ENCODE results near the gene RHBDF1.

Gene RHBDF1

DNA sequence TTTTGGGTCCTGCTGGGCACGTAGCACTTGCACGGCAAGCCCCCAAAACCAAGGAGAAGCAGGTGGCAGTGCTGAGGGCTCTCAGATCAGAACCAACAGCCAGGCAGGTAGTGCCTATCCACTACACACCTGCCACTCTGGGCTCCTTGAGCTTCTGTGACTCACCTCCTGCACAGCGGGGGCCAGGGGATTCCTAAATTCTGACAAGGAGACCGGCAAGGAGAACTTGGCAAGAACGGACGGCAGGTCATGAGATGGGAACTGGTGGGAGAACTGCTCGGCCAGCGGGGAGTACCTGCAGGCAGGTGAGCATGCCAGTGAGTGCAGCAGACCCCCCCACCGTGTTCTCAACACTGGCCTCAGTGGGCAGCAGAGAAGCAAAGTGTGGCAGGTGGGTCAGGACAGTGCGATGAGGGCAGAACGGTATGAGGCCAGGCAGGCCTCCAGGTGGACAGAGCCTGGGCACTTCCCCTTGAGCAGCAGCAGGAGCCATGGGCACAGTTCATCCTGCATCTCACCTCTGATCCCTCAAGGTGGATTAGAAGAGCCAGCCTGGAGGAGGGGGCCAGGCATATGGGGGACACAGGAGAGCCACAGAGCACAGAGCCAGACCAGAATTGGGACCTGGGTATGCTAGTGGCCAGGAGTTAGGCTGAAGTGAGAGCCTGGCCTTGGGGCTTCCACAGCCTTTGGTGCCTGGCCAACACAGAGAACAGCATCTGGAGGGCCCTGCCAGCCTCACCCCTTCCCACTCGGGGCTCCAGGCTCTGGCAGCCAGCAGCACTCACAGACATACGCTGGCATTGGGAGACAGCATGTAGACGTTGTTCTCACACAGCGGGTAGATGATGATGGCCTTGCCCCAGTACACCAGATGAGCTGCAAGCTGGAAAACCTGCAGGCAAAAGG lies 20.3 kb upstream of the RHBDF1 start:
- no peak for DNase-seq

GRCh38 chr16:91484-91883 lies 19.1 kb upstream of the RHBDF1 start:
- DNase-seq: no peak

DNA sequence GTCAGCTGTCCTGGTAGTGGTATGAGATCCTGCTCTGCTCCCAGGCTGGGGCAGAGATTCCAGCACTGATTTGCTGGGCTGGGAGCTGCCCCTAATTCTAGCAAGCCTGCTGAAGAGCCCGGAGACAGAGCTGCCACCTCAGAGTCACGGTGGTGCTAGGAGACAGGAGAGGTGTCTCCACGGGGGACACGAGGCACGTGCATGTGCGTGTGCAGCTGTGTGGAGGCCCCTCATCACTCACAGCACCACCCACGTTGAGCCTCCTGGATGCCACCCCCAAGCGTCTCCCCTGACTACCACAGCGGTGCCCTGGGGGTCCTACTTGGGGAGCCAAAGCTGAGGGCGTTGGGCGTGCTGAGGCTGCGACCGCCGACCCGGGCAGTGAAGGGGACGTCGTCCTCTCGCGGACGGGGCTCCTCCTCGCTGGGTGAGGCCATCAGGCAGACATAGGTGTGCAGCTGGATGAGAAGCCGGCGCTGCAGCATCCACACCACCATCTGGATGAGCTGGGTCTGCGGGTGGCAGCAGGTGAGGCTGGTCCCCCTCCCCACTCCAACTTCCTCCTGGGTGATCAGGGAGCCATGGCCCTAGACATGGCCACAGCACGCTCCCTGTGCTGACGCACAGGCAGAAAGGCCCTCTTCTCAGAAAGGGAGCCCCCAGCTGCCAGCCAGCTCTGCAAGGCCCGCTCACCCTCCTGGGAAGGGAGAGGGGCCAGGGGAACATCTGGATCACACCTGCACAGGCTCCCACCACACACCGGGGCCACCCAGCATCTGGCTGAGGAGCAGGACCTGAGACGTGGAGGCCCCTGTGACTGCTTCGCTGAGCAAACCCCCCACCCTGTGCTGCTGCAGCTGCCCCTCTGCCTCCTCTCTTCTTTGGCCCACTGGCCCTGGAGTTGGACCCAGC lies 17.2 kb upstream of the RHBDF1 start:
- DNase-seq: no peak

- DNase-seq: no peak
Measured at GRCh38 chr16:88613-89012, 16.2 kb upstream of the RHBDF1 start.

DNA sequence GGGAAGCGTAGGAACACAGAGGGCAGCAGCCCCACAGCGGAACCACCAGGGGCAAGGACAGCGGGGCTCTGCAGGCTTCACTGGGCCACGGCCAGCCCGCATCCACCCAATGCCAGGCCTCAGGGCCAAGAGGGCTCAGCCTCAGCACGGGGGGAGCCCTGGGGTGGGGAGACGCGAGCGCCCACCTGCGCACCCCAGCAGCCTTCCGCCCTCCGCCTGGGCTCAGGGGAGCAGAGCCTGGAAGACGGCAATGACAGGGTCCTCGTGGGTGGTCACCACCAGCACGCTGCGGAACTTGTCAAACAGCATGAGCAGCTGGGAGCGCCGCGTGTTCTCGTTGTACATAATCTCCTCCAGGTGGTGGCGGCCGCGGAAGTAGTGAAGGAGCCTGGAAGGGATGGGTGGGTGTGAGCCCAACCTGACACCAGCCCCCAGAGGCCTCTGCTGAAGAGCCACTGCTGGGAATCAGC lies 14.1 kb upstream of the RHBDF1 start:
- DNase-seq: no peak

DNA sequence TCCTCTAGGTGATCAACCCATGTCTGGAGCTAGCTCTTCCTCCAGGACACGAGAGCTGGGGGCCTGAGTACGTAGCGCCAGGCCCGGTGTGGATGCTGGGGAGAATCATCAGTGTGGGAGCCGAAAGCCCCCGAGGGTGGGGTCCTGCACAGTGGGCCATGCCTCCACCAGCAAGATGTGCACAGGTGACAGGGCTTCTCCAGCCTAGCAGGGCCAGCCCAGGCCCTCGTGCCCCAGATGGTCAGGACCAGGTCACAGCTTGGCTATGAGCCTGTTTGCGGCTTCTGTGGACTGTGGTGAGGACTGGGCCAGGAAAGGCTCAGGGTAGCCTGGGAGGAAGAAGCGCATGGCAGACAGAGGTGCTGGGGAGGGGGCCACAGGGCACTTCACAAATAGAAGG lies 13.4 kb upstream of the RHBDF1 start:
- DNase-seq: no peak

- no peak for DNase-seq
Measured at GRCh38 chr16:85407-85782, 13.0 kb upstream of the RHBDF1 start.

GRCh38 chr16:84718-85406 lies 12.4 kb upstream of the RHBDF1 start:
- DNase-seq: no peak

DNA sequence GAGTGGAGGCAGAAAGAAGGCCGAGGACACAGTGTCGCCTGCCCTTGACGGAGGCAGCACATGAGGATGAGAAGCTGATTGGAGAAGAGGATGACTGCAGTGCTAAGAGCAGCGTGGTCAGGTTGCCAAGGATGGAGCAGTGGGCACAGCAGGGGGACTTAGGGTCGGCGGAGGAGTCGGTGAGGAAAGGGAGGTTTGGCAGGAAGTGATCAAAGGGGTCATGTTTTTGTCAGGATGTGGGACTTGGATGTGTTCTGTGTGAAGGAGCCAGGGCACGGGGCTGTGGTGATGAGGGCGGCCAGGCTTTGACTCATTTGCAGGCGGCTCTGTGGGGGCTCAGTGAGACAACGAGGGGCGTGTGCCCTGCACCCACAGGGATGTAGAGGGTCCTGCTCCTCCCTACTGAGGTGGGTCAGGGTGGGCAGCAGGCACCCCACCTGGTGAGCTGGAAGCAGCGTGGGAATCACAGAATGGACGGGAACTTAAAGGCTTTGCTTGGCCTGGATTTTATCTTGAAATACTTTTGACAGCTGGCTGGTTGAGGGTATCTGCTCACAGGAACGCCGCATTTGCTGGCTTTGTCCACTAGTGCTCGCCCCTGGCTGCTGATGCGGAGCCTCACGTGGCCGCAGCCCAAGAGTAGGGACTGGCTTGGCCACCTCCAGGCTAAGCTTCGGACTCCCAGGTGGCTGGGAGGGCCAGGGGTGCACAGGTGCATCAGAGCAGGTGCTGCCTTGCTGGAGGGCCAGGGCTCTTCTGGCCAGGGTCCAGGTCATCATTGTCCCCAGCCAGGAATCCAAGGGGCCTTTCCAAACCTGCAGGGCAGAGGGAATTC lies 11.6 kb upstream of the RHBDF1 start:
- DNase-seq: no peak

DNA sequence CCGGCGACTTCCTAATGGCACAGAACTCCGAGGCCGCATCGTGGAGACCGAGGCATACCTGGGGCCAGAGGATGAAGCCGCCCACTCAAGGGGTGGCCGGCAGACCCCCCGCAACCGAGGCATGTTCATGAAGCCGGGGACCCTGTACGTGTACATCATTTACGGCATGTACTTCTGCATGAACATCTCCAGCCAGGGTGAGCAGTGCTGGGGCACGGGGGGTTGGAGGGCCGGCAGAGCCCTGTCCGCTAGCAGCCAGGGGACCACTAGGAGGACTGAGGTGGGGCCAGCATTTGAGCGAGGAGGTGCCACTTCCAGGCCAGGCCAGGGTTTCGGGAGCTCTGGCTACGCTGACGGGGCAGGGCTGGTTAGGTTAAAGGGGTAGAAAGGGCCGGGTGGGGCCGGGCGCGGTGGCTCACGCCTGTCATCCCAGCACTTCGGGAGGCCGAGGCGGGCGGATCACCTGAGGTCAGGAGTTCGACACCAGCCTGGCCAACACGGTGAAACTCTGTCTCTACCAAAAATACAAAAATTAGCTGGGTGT lies 10.7 kb upstream of the RHBDF1 start:
- DNase-seq: no peak

GRCh38 chr16:79151-80054 lies 7.0 kb upstream of the RHBDF1 start:
- DNase-seq: no peak

GRCh38 chr16:78444-79150 lies 6.2 kb upstream of the RHBDF1 start:
- DNase-seq: no peak

- DNase-seq: peak; percentile 50
Measured at GRCh38 chr16:77807-78443, 5.5 kb upstream of the RHBDF1 start, which contains the start of gene MPG. MPG (plus strand) TSS chr16:78225; CDS start chr16:78310, 85 bp downstream.

GRCh38 chr16:77273-77806 lies 4.9 kb upstream of the RHBDF1 start:
- no peak for DNase-seq

DNA sequence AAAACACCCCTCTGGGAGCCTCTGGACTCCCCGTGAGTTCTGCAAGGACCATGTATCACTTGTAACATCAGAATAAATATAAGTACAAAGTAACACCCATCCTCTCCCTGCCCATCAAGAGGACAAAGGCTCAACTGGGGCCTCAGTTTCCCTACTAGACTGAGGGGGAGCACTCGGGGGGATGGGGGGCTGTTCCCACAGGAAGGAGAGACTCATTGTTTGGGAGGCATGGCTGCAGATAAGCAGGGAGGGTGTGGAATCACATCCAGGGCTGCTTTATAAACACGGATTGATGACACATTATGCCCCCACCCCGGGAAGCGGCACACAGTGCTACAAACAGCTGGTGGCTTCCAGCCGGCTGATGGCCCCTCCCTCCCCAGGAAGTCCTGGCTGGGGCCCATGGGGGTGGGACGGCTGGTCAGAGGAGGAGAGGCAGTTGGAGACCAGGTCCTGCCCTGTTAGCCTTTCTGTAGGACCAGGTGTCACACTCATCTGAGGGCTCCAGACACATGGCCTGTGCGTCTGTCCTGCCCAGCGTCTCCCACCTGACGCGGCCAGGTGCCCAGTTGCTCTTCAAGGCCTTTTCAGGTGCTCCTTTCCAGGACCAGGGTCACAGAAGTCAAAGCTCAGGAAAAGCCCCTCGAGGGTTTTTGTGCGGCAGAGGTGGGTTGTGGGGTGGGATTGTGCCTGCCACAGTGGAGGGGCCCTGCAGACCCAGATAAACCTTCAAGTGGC lies 4.3 kb upstream of the RHBDF1 start:
- DNase-seq: no peak

DNA sequence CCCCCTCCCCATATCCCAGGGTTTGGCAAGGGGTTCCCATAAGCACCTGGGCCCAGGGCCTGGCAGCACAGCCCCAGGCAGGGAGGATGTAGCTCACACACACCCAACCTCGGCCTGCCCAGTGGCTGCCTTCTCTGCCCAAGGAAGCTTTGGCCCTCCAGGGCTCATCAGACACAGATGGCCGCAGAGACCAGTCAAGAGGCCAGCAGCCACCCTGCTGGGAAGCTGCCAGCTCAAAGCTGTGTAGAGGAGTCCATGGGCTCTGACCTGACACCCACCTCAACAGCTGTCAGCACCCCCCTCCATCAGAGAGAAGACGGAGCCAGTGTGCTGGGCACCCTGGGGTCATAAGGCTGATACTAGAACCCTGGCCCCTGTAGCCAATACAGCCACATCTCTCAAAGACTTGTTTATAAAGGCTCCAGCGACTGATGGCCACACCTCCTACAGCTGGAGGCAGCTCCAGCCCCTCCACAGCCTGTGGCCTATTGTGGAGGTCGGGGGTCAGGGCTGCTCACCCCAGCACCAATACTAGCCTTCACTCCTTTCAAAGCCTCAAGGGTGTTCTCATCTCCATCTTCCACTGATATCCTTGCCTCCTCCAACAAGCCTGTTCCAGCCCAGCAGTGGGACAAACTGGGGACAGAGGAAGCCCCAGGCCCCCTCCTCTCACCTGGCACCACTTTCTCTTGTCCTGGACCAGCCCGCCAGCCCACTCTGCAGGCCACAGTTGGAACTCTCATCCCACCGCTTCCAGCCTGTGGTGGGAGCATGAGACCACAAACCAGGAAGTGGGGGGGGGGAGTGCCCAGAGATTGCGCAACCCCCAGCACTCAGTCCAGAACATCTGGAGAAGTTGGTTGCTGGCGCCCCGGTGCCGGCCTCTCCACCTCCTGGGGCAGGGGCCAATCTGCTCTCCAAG lies 3.4 kb upstream of the RHBDF1 start:
- DNase-seq: no peak

- DNase-seq: no peak
Measured at GRCh38 chr16:74747-75334, 2.4 kb upstream of the RHBDF1 start.
